GM19463 (cell line): ENCODE data around the gene MEIOB.

Source experiments
- ATAC-seq: cut with Tn5 transposase; IDR thresholded peaks from one replicate; pipeline ENCODE4 v1.9.1; 2021; ENCODE audit warnings: mild to moderate bottlenecking, moderate library complexity; ENCODE audit not compliant: unreplicated experiment

MEIOB gene

DNA sequence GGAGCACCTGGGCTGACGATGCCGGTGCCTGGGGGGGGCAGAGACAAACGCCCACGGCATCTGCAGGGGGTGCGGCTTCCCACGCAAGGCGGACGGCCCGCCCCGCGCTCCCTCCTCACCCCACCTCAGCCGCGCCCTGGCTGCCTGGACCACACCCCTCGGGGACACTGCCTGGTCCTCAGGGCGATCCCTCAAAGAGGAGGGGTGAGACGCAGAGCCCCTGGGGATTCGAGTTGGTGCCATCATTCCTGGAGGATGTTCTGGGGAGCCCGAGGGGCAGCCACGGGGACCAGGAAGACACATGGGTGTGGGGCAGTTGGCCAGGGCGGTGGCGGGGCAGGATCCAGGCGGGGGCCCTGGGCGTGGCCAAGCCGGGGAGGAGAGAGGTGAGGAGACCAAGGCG lies 82.3 kb downstream of the MEIOB start:
- ATAC-seq: no peak

DNA sequence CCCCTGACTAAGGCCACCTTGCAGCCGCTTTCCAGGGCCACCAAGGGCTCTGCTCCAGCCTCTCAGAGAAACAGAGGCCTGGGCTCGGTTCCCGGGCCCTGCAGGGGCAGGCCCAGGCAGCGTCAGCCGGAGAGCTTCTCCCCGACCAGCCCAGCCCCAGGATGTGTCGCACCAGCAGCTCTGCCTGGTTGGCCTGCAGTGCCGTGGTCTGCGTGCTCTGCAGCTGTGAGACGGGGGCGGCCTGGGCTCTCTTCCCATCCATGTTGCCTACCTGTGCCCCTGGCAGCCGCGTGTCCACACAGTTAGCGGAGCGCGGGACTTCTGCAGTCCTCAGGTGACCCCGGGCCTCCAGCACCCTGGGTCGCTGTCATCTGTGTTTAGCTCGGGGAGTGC lies 83.3 kb downstream of the MEIOB start:
- no peak for ATAC-seq

DNA sequence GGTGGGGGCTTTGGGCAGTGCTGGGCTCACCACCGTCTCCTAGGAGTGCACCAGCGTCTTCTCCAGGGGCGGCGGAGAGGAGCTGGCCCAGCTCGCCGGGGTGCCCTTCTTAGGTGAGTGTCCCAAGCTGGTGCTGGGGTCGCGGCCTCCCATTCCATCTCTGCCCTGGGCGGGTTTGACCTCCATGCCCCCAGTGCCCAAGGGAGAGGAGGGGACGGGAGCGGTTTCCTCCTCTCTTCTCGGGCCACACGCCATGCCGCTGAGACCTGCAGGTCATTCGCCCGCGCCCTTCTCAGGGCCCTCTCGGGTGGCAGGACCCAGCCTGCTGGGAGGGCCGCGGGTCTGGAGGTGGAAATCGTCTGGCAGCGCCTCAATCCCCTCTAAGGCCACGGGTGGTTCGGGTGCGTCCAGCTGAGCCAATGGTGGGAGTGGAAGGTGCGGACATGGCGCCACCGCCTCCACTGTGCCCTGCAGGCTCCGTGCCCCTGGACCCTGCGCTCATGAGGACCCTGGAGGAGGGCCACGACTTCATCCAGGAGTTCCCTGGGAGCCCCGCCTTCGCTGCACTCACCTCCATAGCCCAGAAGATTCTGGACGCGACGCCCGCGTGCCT lies 83.8 kb downstream of the MEIOB start:
- ATAC-seq: no peak

DNA sequence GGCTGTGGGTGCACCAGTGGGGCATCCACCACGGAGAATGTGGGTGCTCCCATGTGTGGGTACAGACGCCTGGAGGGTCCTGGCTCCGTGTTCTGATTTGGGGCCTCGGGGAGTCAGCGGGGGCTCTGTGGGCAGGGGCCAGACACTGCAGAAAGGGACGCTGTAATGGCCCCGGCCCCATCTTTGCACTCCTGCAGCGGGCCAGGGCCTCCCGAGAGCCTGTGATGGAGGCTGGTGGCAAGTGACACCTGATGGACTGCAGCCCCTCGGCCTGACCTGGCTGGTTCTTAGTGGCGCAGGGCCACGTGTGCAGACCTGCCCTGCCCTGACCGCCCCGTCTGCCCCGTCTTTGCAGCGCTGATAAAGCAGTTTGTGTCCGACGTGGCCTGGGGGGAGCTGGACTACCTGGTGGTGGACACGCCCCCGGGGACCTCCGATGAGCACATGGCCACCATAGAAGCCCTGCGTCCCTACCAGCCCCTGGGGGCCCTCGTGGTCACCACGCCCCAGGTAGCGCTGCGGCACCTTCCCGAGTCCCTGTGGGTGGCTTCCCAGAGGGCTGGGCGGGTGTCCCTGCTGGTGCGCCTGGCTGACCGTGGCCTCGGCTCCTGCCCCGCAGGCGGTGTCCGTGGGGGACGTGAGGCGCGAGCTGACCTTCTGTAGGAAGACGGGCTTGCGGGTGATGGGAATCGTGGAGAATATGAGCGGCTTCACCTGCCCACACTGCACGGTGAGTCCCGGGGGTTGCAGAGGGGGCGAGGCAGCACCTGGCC lies 84.5 kb downstream of the MEIOB start:
- no peak for ATAC-seq

DNA sequence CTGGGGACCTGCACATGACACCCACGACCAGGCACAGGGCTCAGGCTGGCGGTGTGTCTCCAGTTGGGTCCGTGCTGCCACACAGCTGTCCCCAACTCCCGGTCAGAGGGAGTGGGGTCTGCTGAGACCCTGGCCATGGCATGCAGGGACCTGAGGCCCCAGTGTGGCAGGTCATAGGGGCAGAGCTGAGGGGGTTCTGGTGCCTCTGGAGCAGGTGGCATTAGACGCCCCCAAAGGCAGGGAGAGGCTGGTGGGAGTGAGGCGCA lies 85.0 kb downstream of the MEIOB start:
- no peak for ATAC-seq

DNA sequence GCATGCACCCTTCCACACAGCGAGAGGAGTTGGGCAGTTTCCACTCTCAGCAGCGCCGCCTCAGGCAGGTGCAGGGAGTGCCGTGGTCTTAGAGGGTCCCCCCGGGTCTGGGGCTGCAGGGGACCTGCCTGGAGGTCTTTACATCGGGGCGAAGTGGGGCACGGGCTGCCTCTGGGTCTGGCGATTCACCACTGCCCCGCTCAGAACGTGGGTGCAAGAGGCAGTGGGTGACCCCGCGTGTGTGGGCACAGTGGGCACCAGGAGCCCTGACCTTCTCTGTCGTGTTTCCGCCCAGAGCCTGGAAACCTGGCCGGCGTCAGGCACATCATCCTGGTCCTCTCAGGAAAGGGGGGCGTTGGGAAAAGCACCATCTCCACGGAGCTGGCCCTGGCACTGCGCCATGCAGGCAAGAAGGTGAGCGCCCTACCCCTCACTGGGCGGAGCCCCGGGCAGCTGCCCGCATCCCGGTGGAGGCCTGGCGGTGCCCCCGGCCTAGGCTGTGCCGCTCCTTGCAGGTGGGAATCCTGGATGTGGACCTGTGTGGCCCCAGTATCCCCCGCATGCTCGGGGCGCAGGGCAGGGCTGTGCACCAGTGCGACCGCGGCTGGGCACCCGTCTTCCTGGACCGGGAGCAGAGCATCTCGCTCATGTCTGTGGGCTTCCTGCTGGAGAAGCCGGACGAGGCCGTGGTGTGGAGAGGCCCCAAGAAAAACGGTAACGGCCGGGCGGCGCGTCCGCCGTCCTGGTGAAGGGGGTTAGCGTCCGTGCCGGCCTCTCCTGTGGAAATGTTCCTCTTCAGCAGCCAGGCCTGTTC lies 85.5 kb downstream of the MEIOB start:
- ATAC-seq: no peak

DNA sequence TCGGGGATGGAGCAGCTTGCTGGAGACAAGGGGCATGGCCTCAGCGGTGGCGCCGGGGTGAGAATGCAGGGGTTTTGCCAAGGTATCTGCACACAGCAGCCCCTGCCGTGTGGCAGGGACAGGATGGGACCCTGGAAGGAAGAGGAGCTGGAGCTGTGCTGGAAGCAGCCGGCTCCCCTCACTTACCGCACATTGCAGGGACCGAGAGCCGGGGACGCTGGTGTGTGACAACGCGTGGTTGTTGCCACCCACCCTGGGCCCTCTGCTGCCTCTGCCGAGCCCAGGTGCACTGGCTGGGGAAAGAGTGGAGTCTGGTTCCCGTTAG lies 86.2 kb downstream of the MEIOB start:
- ATAC-seq: no peak

DNA sequence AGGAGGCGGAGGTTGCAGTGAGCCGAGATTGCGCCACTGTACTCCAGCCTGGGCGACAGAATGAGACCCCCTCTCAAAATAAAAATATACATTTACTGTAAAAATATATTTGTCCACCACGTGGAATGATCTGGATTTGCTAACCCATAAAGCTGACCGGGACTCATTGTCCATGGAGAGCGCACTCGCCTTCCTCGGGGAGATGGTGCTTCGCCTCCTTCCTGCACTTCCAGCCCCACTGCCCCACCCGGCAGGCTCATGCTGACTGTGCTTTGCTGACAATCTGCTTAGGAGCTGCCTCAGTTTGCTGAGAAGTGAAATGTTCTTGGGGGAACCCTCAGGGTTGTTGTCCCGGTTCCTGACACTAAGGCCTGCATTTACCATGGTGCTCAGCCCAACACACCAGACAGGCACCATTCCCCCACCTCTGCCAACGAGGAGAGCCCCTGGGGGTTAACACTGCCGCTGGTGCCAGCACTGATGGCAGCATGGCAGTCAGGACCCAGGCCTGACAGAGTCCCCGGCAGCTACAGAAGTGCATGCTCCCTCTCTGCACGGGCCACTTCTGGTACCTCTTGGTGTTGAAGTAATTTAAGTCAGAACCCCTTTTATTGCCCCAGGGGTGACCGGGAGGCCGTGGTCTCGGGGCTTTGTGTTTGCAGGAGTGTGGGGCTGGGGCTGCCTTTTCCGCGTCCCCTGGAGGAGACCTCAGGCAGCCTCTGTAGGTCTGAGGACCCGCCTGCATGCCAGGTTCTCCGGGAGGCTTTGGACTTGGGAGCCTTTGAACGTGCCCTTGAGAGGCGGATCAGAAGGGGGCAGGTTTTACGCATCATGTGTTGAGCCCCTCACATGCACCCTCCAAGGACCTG lies 86.8 kb downstream of the MEIOB start:
- no peak for ATAC-seq
